BLaER1 (cell line): Measurements from ENCODE around the gene CNOT4.
"Not testable (repeated sequence)": the region's sequence is repeated elsewhere in the genome, so short reads cannot be mapped to it uniquely, and the experiment has no call there.

ENCODE experiments used
- H3K27ac ChIP-seq: shearing (Covaris generic); formaldehyde crosslinking; 2 replicates; pipeline ENCODE4 v1.8.1; 2022
- H3K27me3 ChIP-seq: shearing (Covaris generic); formaldehyde crosslinking; 2 replicates; pipeline ENCODE4 v1.8.1; 2022
- H3K36me3 ChIP-seq: shearing (Covaris generic); formaldehyde crosslinking; 2 replicates; pipeline ENCODE4 v1.8.1; 2022
- H3K4me1 ChIP-seq: shearing (Covaris generic); formaldehyde crosslinking; 2 replicates; pipeline ENCODE4 v1.8.1; 2022
- H3K4me2 ChIP-seq: shearing (Covaris generic); formaldehyde crosslinking; 2 replicates; pipeline ENCODE4 v1.8.1; 2022
- H3K4me3 ChIP-seq: shearing (Covaris generic); formaldehyde crosslinking; 2 replicates; pipeline ENCODE4 v1.8.1; 2022
- H3K9ac ChIP-seq: shearing (Covaris generic); formaldehyde crosslinking; 2 replicates; pipeline ENCODE4 v1.8.1; 2022
- H3K9me3 ChIP-seq: shearing (Covaris generic); formaldehyde crosslinking; 2 replicates; pipeline ENCODE4 v1.8.1; 2022
- H4K20me1 ChIP-seq: shearing (Covaris generic); formaldehyde crosslinking; 2 replicates; pipeline ENCODE4 v1.8.1; 2022
- Cebpa-rat ChIP-seq: shearing (Covaris generic); IDR thresholded peaks from 2 replicates; pipeline ENCODE4 v1.8.1; 2022

The CNOT4 gene

DNA sequence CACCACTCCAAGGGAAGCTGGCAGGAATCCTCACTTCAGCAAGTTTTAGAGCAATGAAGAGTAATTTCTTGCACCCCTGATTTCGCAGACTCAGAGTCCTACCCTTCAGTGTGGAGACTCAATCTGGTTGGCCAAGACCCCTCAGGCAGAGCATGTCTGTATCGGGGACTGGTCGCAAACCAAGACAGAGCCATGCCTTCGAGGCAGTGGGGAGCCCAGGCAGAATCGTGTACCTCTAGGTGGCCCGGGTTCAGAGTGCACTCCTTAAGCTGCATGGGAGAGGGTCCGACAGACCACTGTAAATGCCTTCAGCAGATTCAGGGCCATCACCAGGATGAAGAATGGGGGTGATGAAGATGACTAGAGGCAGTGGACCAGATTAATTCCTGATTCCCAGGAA lies 181.4 kb downstream of the CNOT4 start:
- H3K36me3 ChIP-seq, result no peaks in the 10 kb centered on the region
- no peak overlapping the region for H3K27ac ChIP-seq
- H3K27me3 ChIP-seq, result no peaks in the 10 kb centered on the region
- H3K4me3 ChIP-seq, result no peak overlapping the region
- peaks cover 7% of the 10 kb centered on the region; the same call in 1 of the 2 replicates for H3K4me1 ChIP-seq
- peaks cover 25% of the 10 kb centered on the region for H3K9me3 ChIP-seq
- no peaks in the 10 kb centered on the region for H4K20me1 ChIP-seq
- no peak for TF ChIP-seq Cebpa-rat
- H3K9ac ChIP-seq, result no peak overlapping the region
- H3K4me2 ChIP-seq, result no peak overlapping the region

DNA sequence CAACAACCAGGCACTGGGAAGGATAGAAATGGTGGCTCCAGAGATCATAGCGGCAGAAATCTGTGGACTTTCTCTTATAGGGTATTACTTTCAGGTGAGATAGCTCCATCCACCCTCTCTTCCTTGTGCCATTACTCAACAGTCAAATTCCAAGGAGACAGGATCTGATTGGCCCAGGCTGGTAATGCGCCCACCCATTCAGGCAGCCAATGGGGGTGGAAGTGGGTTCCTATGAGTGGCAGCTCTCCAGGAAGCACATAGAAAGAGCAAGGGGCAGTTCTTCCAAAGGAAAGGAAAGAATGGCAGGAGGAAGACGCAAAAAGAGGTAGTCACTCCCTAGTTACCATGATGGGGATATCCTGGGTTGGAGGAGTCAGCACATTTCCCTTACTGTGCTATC lies 181.8 kb downstream of the CNOT4 start:
- no peaks in the 10 kb centered on the region for H3K27me3 ChIP-seq
- H3K4me2 ChIP-seq, result no peak overlapping the region
- H3K9me3 ChIP-seq, result peaks cover 24% of the 10 kb centered on the region
- no peaks in the 10 kb centered on the region for H3K36me3 ChIP-seq
- H3K27ac ChIP-seq, result no peak overlapping the region
- TF ChIP-seq Cebpa-rat, result no peak
- H3K4me1 ChIP-seq, result peaks cover 2% of the 10 kb centered on the region; the same call in 1 of the 2 replicates
- H4K20me1 ChIP-seq, result no peaks in the 10 kb centered on the region
- no peak overlapping the region for H3K9ac ChIP-seq
- no peak overlapping the region for H3K4me3 ChIP-seq

DNA sequence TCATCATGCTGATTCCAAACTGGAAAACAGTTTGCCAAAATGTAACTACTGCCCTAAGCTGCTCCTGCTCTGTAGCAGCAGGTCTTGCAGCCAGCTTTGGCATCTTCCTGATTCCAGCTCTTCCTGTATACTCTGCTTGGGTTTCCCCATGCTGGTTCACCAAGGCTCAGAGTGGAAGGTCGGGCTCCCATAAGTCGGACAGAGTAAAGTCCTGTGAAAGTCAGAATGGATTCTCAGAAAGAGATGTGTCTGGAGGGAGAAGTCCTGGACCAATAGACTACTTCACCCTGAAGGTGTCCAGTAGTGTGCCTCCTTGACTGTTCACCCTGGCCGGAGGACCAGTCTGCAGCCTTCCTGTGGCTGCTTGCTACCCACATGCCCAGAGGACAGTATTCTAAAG lies 182.4 kb downstream of the CNOT4 start:
- no peak overlapping the region for H3K4me3 ChIP-seq
- no peaks in the 10 kb centered on the region for H3K4me1 ChIP-seq
- H3K4me2 ChIP-seq, result no peak overlapping the region
- no peaks in the 10 kb centered on the region for H3K36me3 ChIP-seq
- H3K9me3 ChIP-seq, result peaks cover 18% of the 10 kb centered on the region
- H3K27me3 ChIP-seq, result no peaks in the 10 kb centered on the region
- no peak overlapping the region for H3K9ac ChIP-seq
- H3K27ac ChIP-seq, result no peak overlapping the region
- TF ChIP-seq Cebpa-rat, result no peak
- no peaks in the 10 kb centered on the region for H4K20me1 ChIP-seq

GRCh38 chr7:135326636-135327280 lies 183.1 kb downstream of the CNOT4 start:
- TF ChIP-seq Cebpa-rat, result no peak

DNA sequence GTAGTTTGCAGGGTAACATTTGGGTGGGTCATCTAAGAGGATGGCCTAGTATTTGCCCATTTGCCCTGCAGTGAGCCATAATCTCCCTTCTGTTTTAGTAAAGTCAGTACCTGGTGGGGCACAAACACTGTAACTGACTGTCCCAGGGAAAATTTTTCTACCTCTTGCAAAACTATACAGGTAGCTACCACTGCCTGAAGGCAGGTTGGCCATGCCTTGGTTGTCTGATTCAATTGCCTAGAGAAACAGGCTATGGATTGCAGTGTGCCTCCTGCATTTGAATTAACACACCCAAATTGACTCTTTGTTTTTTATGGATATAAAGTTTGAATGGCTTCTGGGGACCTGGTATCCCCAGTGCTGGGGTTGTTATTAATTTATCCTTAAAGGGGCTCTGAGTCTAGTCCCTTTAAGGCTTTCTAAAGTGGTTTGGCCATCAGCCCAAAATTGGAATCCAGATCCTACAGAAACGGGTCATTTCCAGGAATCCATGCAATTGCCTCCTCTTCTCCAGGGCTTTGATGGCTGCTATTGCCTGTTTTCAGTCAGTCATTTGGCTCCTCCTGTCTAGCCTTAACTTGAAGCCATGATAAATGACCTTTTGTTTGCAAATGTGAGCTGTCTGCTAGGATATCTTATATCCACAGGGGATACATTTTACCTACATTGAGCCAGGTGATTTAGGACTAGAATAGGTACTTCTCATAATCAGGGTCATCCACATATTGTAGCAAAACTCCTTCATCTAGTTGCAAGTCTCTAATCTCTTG lies 187.1 kb downstream of the CNOT4 start:
- Histone ChIP-seq H3K9ac (no peak overlapping the region), H3K27me3 (no peaks in the 10 kb centered on the region), H3K27ac (no peak overlapping the region), H3K36me3 (no peaks in the 10 kb centered on the region), H4K20me1 (no peaks in the 10 kb centered on the region), H3K9me3 (no peaks in the 10 kb centered on the region), H3K4me2 (no peak overlapping the region), H3K4me1 (no peaks in the 10 kb centered on the region), H3K4me3 (no peak overlapping the region)
- no peak for TF ChIP-seq Cebpa-rat

More at GRCh38 chr7:135326636-135327280, 183.1 kb downstream of the CNOT4 start:
- Histone ChIP-seq H3K9ac (no peak overlapping the region), H3K36me3 (no peaks in the 10 kb centered on the region), H3K4me2 (no peak overlapping the region), H3K27me3 (no peaks in the 10 kb centered on the region), H3K27ac (no peak overlapping the region), H4K20me1 (no peaks in the 10 kb centered on the region), H3K9me3 (peaks cover 12% of the 10 kb centered on the region; the same call in 1 of the 2 replicates), H3K4me1 (no peaks in the 10 kb centered on the region), H3K4me3 (no peak overlapping the region)

DNA sequence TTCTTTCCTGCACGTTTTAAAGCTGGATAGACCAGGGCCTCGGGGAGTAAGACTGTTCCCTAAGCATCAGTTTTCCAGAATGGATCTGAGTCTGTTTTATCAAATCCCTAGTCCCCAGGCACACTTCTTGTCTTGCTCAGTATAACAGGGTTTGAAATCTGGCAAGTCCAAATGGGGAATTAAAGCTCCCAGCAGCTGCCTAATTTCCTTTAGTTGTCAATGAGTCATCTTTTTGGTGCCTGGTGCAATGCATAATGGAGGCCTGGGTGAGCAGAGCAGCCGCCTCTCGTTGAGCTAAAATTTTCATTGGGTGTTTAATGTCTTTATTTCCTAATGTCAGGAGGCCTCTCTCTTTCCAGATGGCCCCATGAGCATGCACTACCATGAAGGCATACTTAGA lies 188.3 kb downstream of the CNOT4 start:
- Histone ChIP-seq H3K4me3 (no peak overlapping the region), H3K36me3 (no peaks in the 10 kb centered on the region), H4K20me1 (no peaks in the 10 kb centered on the region), H3K9ac (no peak overlapping the region), H3K4me2 (no peak overlapping the region), H3K27ac (no peak overlapping the region), H3K9me3 (no peaks in the 10 kb centered on the region), H3K27me3 (no peaks in the 10 kb centered on the region), H3K4me1 (no peaks in the 10 kb centered on the region)
- no peak for TF ChIP-seq Cebpa-rat

DNA sequence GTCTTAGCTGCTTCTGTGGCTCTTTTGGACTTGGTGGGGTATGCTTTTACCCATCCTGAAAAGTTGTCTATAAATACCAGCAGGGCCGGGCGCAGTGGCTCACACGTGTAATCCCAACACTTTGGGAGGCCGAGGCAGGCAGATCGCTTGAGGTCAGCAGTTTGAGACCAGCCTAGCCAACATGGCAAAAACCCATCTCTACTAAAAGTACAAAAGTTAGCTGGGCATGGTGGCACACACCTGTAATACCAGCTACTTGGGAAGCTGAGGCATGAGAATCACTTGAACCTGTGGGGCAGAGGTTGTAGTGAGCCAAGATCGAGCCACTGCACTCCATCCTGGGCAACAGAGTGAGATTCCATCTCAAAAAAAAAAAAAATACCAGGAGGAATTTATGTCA lies 188.9 kb downstream of the CNOT4 start:
- H3K27ac ChIP-seq, H3K36me3 ChIP-seq, H3K4me2 ChIP-seq, H3K4me1 ChIP-seq, H3K9me3 ChIP-seq, H3K27me3 ChIP-seq, H4K20me1 ChIP-seq, H3K4me3 ChIP-seq, H3K9ac ChIP-seq: not testable (repeated sequence)

- H3K9me3 ChIP-seq, result no peaks in the 10 kb centered on the region
- no peaks in the 10 kb centered on the region for H3K4me1 ChIP-seq
- H3K4me2 ChIP-seq, result no peak overlapping the region
- no peak overlapping the region for H3K27ac ChIP-seq
- H3K36me3 ChIP-seq, result no peaks in the 10 kb centered on the region
- H4K20me1 ChIP-seq, result no peaks in the 10 kb centered on the region
- no peak overlapping the region for H3K9ac ChIP-seq
- TF ChIP-seq Cebpa-rat, result no peak
- no peaks in the 10 kb centered on the region for H3K27me3 ChIP-seq
- H3K4me3 ChIP-seq, result no peak overlapping the region
Measured at GRCh38 chr7:135320268-135320667, 189.6 kb downstream of the CNOT4 start.

DNA sequence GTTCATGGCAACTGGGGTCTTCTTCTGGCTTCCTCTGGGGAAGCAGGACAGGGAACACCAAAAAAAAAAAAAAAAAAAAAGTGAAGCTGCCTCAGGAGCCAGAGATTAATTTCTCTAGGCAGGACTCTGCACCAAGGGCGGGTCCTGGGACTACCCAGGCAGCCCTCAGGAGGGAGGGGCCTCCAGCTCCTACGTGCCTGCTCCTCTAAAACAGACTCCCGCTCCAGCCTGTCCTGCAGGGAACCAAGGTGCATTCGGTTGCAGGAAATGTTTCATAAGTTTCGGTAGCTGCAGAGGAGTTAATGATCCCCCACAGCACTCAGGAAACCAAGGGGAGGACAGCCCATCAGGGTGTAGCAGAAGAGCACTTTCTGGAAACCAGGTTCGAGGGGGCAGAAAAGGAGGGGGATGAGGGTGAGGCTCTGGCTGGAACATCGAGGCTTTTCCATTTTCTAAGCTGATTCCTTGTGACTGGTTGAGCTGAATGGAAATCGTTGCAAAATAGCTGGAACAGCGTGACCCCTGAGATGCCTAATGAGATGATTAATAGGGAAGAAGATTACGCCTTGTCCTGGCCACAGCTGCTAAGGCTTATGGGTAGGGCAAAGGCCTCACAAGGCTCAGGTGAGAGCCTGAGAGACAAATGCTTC lies 192.1 kb downstream of the CNOT4 start:
- Histone ChIP-seq H4K20me1 (no peaks in the 10 kb centered on the region), H3K4me3 (no peak overlapping the region), H3K27ac (no peak overlapping the region), H3K9me3 (no peaks in the 10 kb centered on the region), H3K27me3 (no peaks in the 10 kb centered on the region), H3K4me2 (no peak overlapping the region), H3K9ac (no peak overlapping the region), H3K4me1 (no peaks in the 10 kb centered on the region), H3K36me3 (no peaks in the 10 kb centered on the region)
- no peak for TF ChIP-seq Cebpa-rat

DNA sequence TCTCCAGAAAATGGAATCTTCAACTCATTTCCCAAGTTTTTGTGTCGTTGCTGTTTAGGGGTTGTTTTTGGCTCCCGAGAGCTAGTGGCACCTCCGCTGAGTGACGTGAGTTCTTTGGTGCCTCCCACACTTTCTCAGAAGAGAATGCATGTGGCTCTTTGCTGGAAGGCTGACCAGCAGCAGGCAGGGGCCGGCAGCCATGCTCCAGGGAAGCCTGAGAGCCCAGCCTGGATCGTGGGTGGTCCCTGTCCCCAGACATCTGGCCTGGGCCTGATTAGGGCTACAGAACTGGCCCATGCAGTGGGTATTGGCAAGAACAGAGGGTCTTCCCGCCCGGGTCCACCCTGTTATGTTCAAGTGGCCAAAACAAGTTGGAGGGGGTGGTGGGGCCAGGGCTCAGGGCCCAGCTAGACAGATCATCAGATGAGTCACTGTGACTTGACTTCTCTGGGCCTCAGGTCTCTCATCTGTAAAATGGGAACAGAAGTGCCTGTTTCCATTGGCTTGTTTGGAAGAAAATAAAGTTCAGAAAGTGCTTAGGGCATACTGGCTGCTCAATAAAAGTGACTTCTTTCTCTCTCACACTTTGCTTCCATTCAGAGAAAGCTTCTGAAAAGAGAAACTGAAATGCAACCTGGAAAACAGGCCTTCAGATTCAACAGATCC lies 193.1 kb downstream of the CNOT4 start:
- Histone ChIP-seq H3K9ac (no peak overlapping the region), H4K20me1 (no peaks in the 10 kb centered on the region), H3K4me3 (no peak overlapping the region), H3K27me3 (no peaks in the 10 kb centered on the region), H3K9me3 (no peaks in the 10 kb centered on the region), H3K36me3 (no peaks in the 10 kb centered on the region), H3K27ac (no peak overlapping the region), H3K4me2 (no peak overlapping the region), H3K4me1 (no peaks in the 10 kb centered on the region)
- TF ChIP-seq Cebpa-rat, result no peak
